HFF-Myc (cell line): ENCODE data around the gene CDKN2B-AS1.

ENCODE experiments used
- DNase-seq: peaks from one replicate; pipeline ENCODE4 v3.0.0-alpha.2; 2011; ENCODE audit warnings: low read depth; ENCODE audit errors: extremely low read depth
- H3K4me3 ChIP-seq: replicated peaks from 2 replicates; pipeline ENCODE4 v1.5.1; 2011; ENCODE audit warnings: low read depth, mild to moderate bottlenecking, control low read depth, low read length
- TF ChIP-seq, protein P1 (sequence below): IDR thresholded peaks from 2 replicates; pipeline ENCODE4 v1.5.1; 2012; ENCODE audit warnings: mild to moderate bottlenecking, low read depth, low read length, control low read depth; ENCODE audit errors: missing control alignments

CDKN2B-AS1 gene

DNA sequence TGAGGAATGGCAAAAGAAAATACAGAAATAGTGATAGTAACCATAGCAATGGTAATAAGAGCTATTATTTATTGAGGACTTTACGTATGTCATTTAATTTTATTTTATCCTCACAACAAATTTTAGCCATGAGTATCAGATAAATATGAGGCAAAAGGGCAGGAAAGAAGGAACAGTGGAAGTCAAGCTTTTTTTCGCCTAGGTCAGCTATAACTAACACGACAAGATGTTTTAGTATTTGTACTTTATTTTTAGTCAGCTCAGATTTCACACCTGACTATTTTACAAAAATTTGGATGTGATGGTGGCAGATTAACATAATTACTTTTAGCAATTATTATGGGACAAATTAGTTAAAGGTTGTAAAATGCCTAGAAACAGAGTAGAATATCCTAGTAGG is 49.3 kb downstream of the CDKN2B-AS1 start:
- no peak for DNase-seq
- H3K4me3 ChIP-seq, result no peak overlapping the region
- TF ChIP-seq, protein P1, sequence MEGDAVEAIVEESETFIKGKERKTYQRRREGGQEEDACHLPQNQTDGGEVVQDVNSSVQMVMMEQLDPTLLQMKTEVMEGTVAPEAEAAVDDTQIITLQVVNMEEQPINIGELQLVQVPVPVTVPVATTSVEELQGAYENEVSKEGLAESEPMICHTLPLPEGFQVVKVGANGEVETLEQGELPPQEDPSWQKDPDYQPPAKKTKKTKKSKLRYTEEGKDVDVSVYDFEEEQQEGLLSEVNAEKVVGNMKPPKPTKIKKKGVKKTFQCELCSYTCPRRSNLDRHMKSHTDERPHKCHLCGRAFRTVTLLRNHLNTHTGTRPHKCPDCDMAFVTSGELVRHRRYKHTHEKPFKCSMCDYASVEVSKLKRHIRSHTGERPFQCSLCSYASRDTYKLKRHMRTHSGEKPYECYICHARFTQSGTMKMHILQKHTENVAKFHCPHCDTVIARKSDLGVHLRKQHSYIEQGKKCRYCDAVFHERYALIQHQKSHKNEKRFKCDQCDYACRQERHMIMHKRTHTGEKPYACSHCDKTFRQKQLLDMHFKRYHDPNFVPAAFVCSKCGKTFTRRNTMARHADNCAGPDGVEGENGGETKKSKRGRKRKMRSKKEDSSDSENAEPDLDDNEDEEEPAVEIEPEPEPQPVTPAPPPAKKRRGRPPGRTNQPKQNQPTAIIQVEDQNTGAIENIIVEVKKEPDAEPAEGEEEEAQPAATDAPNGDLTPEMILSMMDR, result no peak

DNA sequence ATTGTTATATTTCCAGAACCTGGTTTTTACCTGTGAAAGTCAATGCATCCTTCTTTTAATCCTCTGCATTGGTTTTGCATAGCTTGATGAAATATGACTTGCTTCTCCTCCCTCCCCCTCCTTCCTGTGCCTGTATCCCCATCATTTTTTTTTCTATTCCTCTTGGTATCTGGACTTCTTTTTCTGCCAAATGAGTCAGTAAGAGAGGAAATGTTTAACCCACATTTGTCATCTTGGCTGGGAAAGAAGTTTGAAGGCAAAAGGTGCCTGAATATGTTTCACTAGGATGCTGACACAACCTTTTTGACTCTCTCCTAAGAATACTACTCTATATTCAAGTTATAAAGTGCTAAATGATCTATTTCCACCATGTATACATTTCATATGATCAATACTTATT is 50.0 kb downstream of the CDKN2B-AS1 start:
- TF ChIP-seq, protein P1, result no peak
- H3K4me3 ChIP-seq, result no peak overlapping the region
- no peak for DNase-seq

DNA sequence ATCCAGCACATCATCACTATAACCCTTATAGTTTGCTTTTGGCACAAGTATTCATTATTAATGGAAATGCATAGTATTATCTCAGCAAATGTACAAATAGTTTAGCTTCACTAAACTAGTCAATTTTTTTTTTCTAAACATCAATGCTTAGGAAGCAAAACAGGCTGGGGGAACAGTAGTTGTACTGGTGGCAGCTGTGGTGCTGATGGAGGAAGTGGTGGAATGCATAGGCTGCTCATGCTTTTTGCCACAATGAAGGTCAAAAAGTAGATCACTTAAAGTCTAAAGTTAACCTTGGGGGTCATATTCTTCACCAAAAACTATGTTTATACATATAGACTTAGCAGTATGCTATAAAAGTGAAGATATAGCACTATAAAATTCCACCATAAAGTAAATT is 50.8 kb downstream of the CDKN2B-AS1 start:
- DNase-seq, result no peak
- TF ChIP-seq, protein P1, result no peak
- no peak overlapping the region for H3K4me3 ChIP-seq

DNA sequence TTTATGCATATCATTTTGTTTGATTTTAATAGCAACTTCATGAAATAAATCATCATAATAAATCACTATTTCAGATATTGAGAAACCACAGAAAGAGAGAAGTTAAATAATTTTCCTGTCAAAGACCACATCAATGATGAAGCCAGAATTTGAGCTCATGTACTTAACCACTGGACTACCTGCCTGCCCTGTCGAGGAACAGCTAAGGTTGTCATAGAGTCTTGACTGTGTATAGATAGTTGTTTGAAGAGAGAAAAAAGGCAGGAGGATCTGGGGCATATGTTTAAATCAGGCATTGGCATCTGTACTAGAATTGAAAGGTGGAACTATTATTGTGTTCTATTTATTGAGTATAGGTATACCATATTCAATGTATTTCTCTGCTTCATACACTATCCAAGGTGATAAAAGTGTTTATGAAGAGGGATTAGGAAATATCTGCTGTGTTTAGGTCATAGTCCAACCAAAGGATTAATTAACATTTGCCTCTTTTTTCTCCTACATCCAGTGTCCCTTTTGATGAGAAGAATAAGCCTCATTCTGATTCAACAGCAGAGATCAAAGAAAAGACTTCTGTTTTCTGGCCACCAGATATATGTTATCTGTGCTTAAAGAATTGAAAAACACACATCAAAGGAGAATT is 51.8 kb downstream of the CDKN2B-AS1 start:
- TF ChIP-seq, protein P1, result no peak
- no peak overlapping the region for H3K4me3 ChIP-seq
- DNase-seq, result no peak

DNA sequence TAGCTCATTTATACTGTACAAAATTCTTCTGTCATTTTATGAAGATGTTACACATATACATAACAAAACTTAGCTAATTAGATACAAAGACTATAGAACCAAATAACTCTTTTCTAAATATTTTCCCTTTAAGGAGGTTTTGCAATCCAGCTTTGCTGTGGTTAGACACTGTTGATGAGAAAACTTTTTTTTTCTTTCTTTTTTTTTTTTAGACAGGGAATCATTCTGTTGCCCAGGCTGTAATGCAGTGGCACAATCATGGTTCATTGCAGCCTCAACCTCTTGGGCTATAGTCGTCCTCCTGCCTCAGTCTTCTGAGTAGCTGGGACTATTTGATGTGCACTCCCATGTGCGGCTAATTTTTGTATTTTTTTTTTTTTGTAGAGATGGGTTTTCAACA is 53.0 kb downstream of the CDKN2B-AS1 start:
- TF ChIP-seq, protein P1, result no peak
- no peak for DNase-seq
- no peak overlapping the region for H3K4me3 ChIP-seq

DNA sequence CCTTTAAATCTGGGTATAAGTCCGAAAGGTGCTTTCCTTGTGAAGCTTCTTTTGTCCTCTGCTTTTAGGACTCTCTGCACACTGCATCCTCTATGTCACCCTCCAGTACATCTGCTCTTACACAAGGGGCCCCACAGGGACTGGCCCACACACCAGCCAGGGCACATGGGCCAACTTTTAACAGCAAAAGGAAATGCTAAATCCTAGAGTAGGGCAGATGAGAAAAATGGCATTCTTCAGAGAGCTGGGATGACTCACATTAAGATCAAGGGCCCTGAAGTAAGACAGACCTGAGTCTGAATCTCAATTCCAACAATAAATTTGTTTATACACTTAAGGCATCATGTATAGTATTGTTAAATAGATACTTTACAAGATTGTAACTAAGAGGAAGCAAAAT is 54.8 kb downstream of the CDKN2B-AS1 start:
- no peak overlapping the region for H3K4me3 ChIP-seq
- DNase-seq, result no peak
- TF ChIP-seq, protein P1, result no peak

DNA sequence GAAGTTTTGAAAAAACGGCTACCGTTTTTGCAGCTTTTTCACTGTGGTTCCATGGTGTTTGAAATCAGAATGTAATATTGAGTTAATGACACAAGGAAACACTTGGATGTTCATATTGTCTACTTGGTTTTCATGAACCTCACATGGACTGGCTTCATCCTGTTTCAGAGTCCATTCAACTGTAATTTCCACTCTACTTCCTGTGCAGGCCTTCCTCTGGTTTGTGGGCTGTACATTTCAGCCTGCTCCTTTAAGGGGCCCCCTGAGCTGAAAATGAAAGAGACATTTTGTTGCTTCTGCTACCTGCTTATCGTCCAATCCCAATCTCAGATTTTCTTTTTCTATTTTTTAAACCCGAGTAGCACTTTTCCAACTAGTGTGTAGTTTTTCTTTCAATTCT is 56.3 kb downstream of the CDKN2B-AS1 start:
- no peak for DNase-seq
- TF ChIP-seq, protein P1, result no peak
- H3K4me3 ChIP-seq, result no peak overlapping the region
